GM12878 (cell line): ENCODE data around the gene EP400. TPM values are rescaled to one million over a fixed set of nuclear protein-coding genes. Genes with fewer than 3 reads are reported as not detected.

Experiments
- ATAC-seq: fragments of 200-7000 bp; cut with Tn5 transposase; 3 replicates; pipeline ENCODE4 v1.9.1; 2020; ENCODE audit warnings: mild to moderate bottlenecking, moderate library complexity
- BruUV-seq: library from RNA; stranded (reverse); fragments of 400-500 nt; replicated peaks from 2 replicates; lab custom pipeline; 2021; lab: Mats Ljungman, UMichigan
- CTCF ChIA-PET: fragments of 300-600 bp; sonication (Branson Sonifier 250); formaldehyde crosslinking; extraction: SDS; loops from one replicate; lab custom pipeline; 2021; ENCODE audit warnings: inconsistent platforms; lab: Yijun Ruan, JAX
- POLR2A ChIA-PET: fragments of 350-600 bp; formaldehyde crosslinking; extraction: SDS; loops from one replicate; lab custom pipeline; 2021; ENCODE audit warnings: inconsistent platforms; lab: Charles Lee
- RAD21 ChIA-PET: fragments of 300-600 bp; sonication (Branson Sonifier 250); formaldehyde crosslinking; loops from one replicate; lab custom pipeline; 2023; ENCODE audit warnings: antibody characterized with exemption; ENCODE audit not compliant: unreplicated experiment; lab: Charles Lee
- SMC1A ChIA-PET: fragments of 300-600 bp; sonication (Branson Sonifier 250); formaldehyde crosslinking; loops from one replicate; lab custom pipeline; 2023; ENCODE audit not compliant: unreplicated experiment, uncharacterized antibody; lab: Charles Lee
- DNase-seq: peaks from one replicate; pipeline ENCODE4 v3.0.0-alpha.2; 2011; ENCODE audit warnings: low read depth, low spot score
- FAIRE-seq: peaks from 3 replicates; lab custom pipeline; 2011; peaks lifted over from hg19 to GRCh38; lab: Jason Lieb, UNC
- H2AFZ ChIP-seq: 2 replicates; pipeline ENCODE4 v1.6.0; 2011; ENCODE audit warnings: low read depth, low read length, control low read depth; ENCODE audit not compliant: control insufficient read depth
- H3K27ac ChIP-seq: 2 replicates; pipeline ENCODE4 v1.5.1; 2011; ENCODE audit warnings: control low read depth; ENCODE audit not compliant: control insufficient read depth, insufficient read depth
- H3K27me3 ChIP-seq, 2 experiments: replicated peaks in 1 of 2; 2 replicates each; pipeline versions ENCODE4 v1.6.0 to v1.6.1; 2011; ENCODE audit warnings: low read length in 1 of 2; ENCODE audit not compliant: control insufficient read depth in 2 of 2, insufficient read depth in 2 of 2
- H3K36me3 ChIP-seq, 2 experiments: 2 replicates each; pipeline ENCODE4 v1.5.1; 2011; ENCODE audit warnings: low read length in 1 of 2; ENCODE audit not compliant: control insufficient read depth in 2 of 2, insufficient read depth in 2 of 2
- H3K4me1 ChIP-seq: 2 replicates; pipeline ENCODE4 v1.6.1; 2011; ENCODE audit warnings: mild to moderate bottlenecking, low read length, moderate library complexity, mixed read lengths; ENCODE audit not compliant: control insufficient read depth, insufficient read depth
- H3K4me2 ChIP-seq: 2 replicates; pipeline ENCODE4 v1.6.0; 2011; ENCODE audit warnings: control low read depth; ENCODE audit not compliant: control insufficient read depth, insufficient read depth
- H3K4me3 ChIP-seq: fragments of 200-600 bp; sonication (generic); 2 replicates; pipeline ENCODE4 v1.5.1; 2016
- H3K79me2 ChIP-seq: 2 replicates; pipeline ENCODE4 v1.6.0; 2011; ENCODE audit warnings: low read length; ENCODE audit not compliant: control insufficient read depth, insufficient read depth
- H3K9ac ChIP-seq: 2 replicates; pipeline ENCODE4 v1.8.0; 2011; ENCODE audit warnings: low read length, control low read depth, mixed read lengths; ENCODE audit not compliant: control insufficient read depth, insufficient read depth
- H3K9me3 ChIP-seq: replicated peaks from 3 replicates; pipeline ENCODE4 v1.5.1; 2011; ENCODE audit warnings: mild to moderate bottlenecking, low read length; ENCODE audit not compliant: control insufficient read depth, insufficient read depth
- H4K20me1 ChIP-seq: 2 replicates; pipeline ENCODE4 v1.6.0; 2011; ENCODE audit not compliant: control insufficient read depth, insufficient read depth
- ATF3 ChIP-seq: IDR thresholded peaks from 2 replicates; pipeline ENCODE4 v1.6.1; 2011; ENCODE audit warnings: low read depth, mild to moderate bottlenecking, low read length, moderate library complexity, borderline replicate concordance; ENCODE audit errors: extremely low read depth
- FOXM1 ChIP-seq: IDR thresholded peaks from 2 replicates; pipeline ENCODE4 v1.6.1; 2012; ENCODE audit warnings: low read depth, mild to moderate bottlenecking, inconsistent platforms, low read length, moderate library complexity
- IKZF1 ChIP-seq: fragments of 450-650 bp; conservative IDR thresholded peaks from 2 replicates; pipeline ENCODE4 v1.6.1; 2017; ENCODE audit warnings: antibody characterized with exemption, mild to moderate bottlenecking
- IKZF2 ChIP-seq, 2 experiments: fragments of 450-650 bp; IDR thresholded peaks; 2 replicates each; pipeline ENCODE4 v1.6.1; 2017; ENCODE audit warnings: mild to moderate bottlenecking in 2 of 2, moderate library complexity in 2 of 2
- IRF5 ChIP-seq: fragments of 450-650 bp; IDR thresholded peaks from 2 replicates; pipeline ENCODE4 v1.6.1; 2017; ENCODE audit warnings: borderline replicate concordance
- MTA3 ChIP-seq: IDR thresholded peaks from 2 replicates; pipeline ENCODE4 v1.6.1; 2012; ENCODE audit warnings: low read length, inconsistent platforms, borderline replicate concordance
- NR2C1 ChIP-seq: fragments of 450-650 bp; IDR thresholded peaks from 2 replicates; pipeline ENCODE4 v1.6.1; 2017; ENCODE audit warnings: antibody characterized with exemption, mild to moderate bottlenecking, moderate library complexity
- NR2F1 ChIP-seq: fragments of 450-650 bp; conservative IDR thresholded peaks from 2 replicates; pipeline ENCODE4 v1.6.1; 2017; ENCODE audit warnings: mild to moderate bottlenecking
- POLR2AphosphoS2 ChIP-seq: IDR thresholded peaks from 2 replicates; pipeline ENCODE4 v1.6.1; 2011; ENCODE audit warnings: low read depth, mild to moderate bottlenecking, low read length, improper control_type of control experiment, moderate library complexity
- RAD51 ChIP-seq: fragments of 450-650 bp; IDR thresholded peaks from 2 replicates; pipeline ENCODE4 v1.6.1; 2016; ENCODE audit warnings: moderate library complexity, mild to moderate bottlenecking, inconsistent platforms
- RFX5 ChIP-seq: IDR thresholded peaks from 2 replicates; pipeline ENCODE4 v1.6.1; 2011; ENCODE audit warnings: low read depth, low read length, improper control_type of control experiment
- SIN3A ChIP-seq: IDR thresholded peaks from 2 replicates; pipeline ENCODE4 v1.6.1; 2012; ENCODE audit warnings: low read depth, low read length, improper control_type of control experiment
- WGBS: methylation state at CpG from one replicate; pipeline ENCODE4 v1.1.6; 2016; ENCODE audit warnings: low lambda C conversion rate; ENCODE audit not compliant: insufficient replicate concordance, insufficient coverage; ENCODE audit errors: missing lambda C conversion rate; 5-methylcytosine and 5-hydroxymethylcytosine counted together
- in situ Hi-C: fragments of 300-500 bp; cut with MboI; formaldehyde crosslinking; loops from 9 replicates; pipeline ENCODE4 v1.14.3; 2018; ENCODE audit warnings: mixed read lengths
- intact Hi-C: fragments of 100-400 bp; cut with micrococcal nuclease; formaldehyde crosslinking; loops from one replicate; pipeline ENCODE4 v1.14.2; 2022; ENCODE audit not compliant: unreplicated experiment
- polyA plus RNA-seq, 11 experiments: library from polyadenylated mRNA; depleted of rRNA in 4 of 11; unstranded in 6 of 11; stranded (reverse) in 5 of 11; fragments of >200 nt; fragmentation: Nextera tagmentation in 4 of 11; fragmentation: Illumina TruSeq in 1 of 11; extraction: Ambion mirVana in 4 of 11; extraction: Trizol in 1 of 11; gene quantifications; 1 replicate in 1 of 11; 2 replicates in 10 of 11; pipeline versions ENCODE4 v1.2.1 to v1.2.3, GENCODE V29; 2011 to 2016; ENCODE audit warnings: inconsistent platforms in 2 of 11, missing spikeins in 2 of 11, low read depth in 1 of 11
- total RNA-seq, 4 experiments: library from RNA; depleted of rRNA in 3 of 4; stranded (reverse); fragments of >200 nt in 3 of 4; fragmentation: Illumina TruSeq in 1 of 4; extraction: Trizol in 1 of 4; gene quantifications; 2 replicates each; pipeline versions ENCODE4 v1.2.1 to v1.2.3, GENCODE V29; 2013 to 2021
- TF ChIP-seq, protein P1 (sequence below): fragments of 450-650 bp; IDR thresholded peaks from 2 replicates; pipeline ENCODE4 v1.6.1; 2017; ENCODE audit warnings: low read depth, mild to moderate bottlenecking, moderate library complexity
- TF ChIP-seq, protein P2 (sequence below): fragments of 450-650 bp; IDR thresholded peaks from 2 replicates; pipeline ENCODE4 v1.6.1; 2017; ENCODE audit warnings: mild to moderate bottlenecking
- TF ChIP-seq, protein P3 (sequence below): fragments of 450-650 bp; IDR thresholded peaks from 2 replicates; pipeline ENCODE4 v1.6.1; 2016; ENCODE audit warnings: mild to moderate bottlenecking, moderate library complexity, borderline replicate concordance

Gene EP400
- total and polyA plus RNA-seq, 10 of the 15 experiments (the other 5 are each of a cell fraction or from before 2014, with no cell fraction given) = 3.8 to 44.2 (median 8.4) TPM

GRCh38 chr12:132026796-132027500 lies 77.2 kb downstream of the EP400 start:
- intact Hi-C loops = no loop called here
- TF ChIP-seq RAD51 (no peak), MTA3 (no peak), RFX5 (no peak), ATF3 (no peak), NR2C1 (no peak), IRF5 (no peak), IKZF1 (no peak), SIN3A (no peak), IKZF2 (IDR thresholded peaks at IDR 0.05) (no peak), FOXM1 (no peak), NR2F1 (no peak), POLR2AphosphoS2 (no peak)
- TF ChIP-seq, protein P1, sequence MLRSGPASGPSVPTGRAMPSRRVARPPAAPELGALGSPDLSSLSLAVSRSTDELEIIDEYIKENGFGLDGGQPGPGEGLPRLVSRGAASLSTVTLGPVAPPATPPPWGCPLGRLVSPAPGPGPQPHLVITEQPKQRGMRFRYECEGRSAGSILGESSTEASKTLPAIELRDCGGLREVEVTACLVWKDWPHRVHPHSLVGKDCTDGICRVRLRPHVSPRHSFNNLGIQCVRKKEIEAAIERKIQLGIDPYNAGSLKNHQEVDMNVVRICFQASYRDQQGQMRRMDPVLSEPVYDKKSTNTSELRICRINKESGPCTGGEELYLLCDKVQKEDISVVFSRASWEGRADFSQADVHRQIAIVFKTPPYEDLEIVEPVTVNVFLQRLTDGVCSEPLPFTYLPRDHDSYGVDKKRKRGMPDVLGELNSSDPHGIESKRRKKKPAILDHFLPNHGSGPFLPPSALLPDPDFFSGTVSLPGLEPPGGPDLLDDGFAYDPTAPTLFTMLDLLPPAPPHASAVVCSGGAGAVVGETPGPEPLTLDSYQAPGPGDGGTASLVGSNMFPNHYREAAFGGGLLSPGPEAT = no peak
- TF ChIP-seq, protein P2, sequence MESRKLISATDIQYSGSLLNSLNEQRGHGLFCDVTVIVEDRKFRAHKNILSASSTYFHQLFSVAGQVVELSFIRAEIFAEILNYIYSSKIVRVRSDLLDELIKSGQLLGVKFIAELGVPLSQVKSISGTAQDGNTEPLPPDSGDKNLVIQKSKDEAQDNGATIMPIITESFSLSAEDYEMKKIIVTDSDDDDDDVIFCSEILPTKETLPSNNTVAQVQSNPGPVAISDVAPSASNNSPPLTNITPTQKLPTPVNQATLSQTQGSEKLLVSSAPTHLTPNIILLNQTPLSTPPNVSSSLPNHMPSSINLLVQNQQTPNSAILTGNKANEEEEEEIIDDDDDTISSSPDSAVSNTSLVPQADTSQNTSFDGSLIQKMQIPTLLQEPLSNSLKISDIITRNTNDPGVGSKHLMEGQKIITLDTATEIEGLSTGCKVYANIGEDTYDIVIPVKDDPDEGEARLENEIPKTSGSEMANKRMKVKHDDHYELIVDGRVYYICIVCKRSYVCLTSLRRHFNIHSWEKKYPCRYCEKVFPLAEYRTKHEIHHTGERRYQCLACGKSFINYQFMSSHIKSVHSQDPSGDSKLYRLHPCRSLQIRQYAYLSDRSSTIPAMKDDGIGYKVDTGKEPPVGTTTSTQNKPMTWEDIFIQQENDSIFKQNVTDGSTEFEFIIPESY = no peak
- TF ChIP-seq, protein P3, sequence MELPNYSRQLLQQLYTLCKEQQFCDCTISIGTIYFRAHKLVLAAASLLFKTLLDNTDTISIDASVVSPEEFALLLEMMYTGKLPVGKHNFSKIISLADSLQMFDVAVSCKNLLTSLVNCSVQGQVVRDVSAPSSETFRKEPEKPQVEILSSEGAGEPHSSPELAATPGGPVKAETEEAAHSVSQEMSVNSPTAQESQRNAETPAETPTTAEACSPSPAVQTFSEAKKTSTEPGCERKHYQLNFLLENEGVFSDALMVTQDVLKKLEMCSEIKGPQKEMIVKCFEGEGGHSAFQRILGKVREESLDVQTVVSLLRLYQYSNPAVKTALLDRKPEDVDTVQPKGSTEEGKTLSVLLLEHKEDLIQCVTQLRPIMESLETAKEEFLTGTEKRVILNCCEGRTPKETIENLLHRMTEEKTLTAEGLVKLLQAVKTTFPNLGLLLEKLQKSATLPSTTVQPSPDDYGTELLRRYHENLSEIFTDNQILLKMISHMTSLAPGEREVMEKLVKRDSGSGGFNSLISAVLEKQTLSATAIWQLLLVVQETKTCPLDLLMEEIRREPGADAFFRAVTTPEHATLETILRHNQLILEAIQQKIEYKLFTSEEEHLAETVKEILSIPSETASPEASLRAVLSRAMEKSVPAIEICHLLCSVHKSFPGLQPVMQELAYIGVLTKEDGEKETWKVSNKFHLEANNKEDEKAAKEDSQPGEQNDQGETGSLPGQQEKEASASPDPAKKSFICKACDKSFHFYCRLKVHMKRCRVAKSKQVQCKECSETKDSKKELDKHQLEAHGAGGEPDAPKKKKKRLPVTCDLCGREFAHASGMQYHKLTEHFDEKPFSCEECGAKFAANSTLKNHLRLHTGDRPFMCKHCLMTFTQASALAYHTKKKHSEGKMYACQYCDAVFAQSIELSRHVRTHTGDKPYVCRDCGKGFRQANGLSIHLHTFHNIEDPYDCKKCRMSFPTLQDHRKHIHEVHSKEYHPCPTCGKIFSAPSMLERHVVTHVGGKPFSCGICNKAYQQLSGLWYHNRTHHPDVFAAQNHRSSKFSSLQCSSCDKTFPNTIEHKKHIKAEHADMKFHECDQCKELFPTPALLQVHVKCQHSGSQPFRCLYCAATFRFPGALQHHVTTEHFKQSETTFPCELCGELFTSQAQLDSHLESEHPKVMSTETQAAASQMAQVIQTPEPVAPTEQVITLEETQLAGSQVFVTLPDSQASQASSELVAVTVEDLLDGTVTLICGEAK = no peak

More at GRCh38 chr12:132026796-132027500, 77.2 kb downstream of the EP400 start:
- Histone ChIP-seq H3K4me1 (no peaks in the 10 kb centered on the region), H3K4me3 (no peak overlapping the region), H3K9ac (no peak overlapping the region), H3K27ac (no peak overlapping the region), H3K36me3 (peaks cover 27 to 34% of the 10 kb centered on the region in 2 experiments), H3K79me2 (no peaks in the 10 kb centered on the region), H4K20me1 (no peaks in the 10 kb centered on the region; the same call in 1 of the 2 replicates), H3K9me3 (no peaks in the 10 kb centered on the region), H3K27me3 (no peaks in the 10 kb centered on the region), H2AFZ (no peak overlapping the region), H3K4me2 (no peak overlapping the region)
- in situ Hi-C loops = no loop called here
- no peak for FAIRE-seq
- ChIA-PET POLR2A (no interaction called here), RAD21 (no interaction called here), SMC1A (no interaction called here), CTCF (no interaction called here)
- no peak for DNase-seq
- WGBS = 99% methylated on average over 18 of the region's 18 CpGs
- ATAC-seq = no peak
- no TSS peak for BruUV-seq
